ENCODE data around the gene DNAJB7.

GRCh38 chr22:40874016-40874415 is 12.1 kb upstream of the DNAJB7 start:
- TF ChIP-seq POLR2A (IDR thresholded peaks at IDR 0.05), result no peak
- no peak for TF ChIP-seq CTCF (IDR thresholded peaks at IDR 0.05)

Measured in thyroid gland (tissue), 4 donors.